ENCODE measurements around the gene NTMT1. TPM values are rescaled to one million over a fixed set of nuclear protein-coding genes. Genes with fewer than 3 reads are reported as not detected.

Gene NTMT1
- total RNA-seq, 4 donors from 2014 or later = 19.6 to 28.4 (median 22.6) TPM

DNA sequence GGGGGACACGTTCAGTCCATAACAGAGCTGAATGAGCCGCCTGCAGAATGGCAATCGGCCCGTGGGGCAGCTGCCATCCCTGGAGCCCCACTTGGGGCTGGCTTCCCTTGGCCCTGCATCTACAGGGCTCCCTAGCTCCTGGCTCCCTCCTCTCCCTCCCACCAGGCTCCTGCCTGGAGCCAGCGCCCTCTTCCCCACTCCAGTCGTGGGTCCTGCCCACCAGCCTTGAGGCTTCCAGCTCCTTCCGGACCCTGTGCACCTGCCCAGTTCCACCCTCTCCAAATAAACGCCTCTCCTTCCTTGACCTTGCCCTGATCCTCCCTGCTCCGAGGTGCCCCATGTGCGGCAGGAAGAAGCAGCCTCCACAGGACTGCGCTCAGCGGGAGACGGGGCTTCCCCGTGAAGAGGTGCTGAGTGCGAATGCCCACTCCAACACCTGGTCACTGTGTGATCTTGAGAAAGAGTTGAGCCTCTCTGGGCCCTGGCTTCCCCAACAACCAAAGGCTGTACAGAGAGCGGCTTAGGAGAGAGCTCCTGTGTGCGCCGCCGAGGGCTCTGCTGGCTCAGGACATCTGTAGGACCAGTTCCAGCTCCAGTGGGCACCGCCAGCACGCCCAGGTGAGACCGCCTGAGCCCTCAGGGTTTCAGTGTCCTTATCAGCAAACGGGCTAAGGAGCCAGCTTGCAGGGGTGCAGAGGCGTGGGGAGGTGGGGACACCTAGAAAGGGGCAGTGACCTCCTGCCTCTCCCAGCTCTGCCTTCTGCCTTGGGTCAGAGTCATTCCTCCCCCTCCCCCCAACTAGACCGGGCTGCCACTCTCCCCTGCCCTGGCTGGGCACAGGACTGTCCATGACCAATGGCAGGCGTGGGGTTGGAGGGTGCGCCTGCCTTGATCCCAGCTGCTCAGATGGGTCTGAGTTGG lies 17.1 kb upstream of the NTMT1 start:
- no peaks in the 10 kb centered on the region for H3K36me3 ChIP-seq
- 90 to 91% methylated on average over 19 to 27 of the region's 27 CpGs for WGBS, 2 donors
- peaks cover 14 to 49% of the 10 kb centered on the region in 2 donors for H3K4me1 ChIP-seq
- no peaks in the 10 kb centered on the region for H3K9me3 ChIP-seq
- peak overlapping the region; percentile 60 to 86 (median 78) for H3K27ac ChIP-seq
- TF ChIP-seq, protein P1, sequence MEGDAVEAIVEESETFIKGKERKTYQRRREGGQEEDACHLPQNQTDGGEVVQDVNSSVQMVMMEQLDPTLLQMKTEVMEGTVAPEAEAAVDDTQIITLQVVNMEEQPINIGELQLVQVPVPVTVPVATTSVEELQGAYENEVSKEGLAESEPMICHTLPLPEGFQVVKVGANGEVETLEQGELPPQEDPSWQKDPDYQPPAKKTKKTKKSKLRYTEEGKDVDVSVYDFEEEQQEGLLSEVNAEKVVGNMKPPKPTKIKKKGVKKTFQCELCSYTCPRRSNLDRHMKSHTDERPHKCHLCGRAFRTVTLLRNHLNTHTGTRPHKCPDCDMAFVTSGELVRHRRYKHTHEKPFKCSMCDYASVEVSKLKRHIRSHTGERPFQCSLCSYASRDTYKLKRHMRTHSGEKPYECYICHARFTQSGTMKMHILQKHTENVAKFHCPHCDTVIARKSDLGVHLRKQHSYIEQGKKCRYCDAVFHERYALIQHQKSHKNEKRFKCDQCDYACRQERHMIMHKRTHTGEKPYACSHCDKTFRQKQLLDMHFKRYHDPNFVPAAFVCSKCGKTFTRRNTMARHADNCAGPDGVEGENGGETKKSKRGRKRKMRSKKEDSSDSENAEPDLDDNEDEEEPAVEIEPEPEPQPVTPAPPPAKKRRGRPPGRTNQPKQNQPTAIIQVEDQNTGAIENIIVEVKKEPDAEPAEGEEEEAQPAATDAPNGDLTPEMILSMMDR (IDR thresholded peaks at IDR 0.05) = no peak
- TF ChIP-seq POLR2A (IDR thresholded peaks at IDR 0.05) = no peak
- no peak overlapping the region for H3K4me3 ChIP-seq (replicated peaks in 1 of 3)
- DNase-seq = peak in 1 of 2 donors; percentile 38
- intact Hi-C loops (cut with DNase I) = no loop called here
- H3K27me3 ChIP-seq = no peaks in the 10 kb centered on the region

DNA sequence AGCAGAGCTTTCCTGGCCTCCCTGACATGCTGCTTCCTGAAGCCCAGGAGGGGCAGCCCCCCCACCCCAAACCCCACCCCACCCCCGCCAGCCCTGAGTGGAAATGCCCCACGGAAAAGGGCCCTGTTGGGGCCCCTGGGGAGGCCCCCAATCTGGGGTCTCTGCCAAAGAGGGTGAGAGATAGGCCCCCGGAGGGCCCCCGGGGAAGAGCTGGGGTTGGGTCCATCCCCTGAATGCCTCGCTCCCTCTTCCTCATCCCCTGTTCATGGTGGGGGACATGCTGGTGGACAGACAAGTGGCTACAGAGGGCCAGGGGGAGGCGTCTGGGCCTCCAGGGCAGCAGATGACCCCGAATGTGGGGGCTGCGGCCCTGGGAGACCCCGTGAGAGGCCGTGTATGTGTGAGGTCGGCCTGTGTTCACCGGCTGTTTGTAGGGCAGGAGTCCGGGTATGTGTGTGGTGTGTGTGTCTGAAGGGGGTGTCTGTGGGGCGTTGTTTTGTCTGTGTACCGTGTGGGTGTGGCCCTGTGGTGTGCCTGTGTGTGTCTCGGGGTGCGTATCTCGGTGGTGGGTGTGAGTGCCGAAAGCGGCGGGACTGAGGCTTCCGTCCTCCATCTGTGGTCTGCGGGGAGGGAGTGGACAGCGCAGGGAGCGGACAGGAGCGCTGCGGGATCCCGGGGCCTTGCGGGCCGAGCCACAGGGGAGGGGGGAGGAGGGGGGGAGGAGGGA lies 16.3 kb upstream of the NTMT1 start:
- H3K9me3 ChIP-seq = no peaks in the 10 kb centered on the region
- DNase-seq = peak in 1 of 2 donors; percentile 32

DNA sequence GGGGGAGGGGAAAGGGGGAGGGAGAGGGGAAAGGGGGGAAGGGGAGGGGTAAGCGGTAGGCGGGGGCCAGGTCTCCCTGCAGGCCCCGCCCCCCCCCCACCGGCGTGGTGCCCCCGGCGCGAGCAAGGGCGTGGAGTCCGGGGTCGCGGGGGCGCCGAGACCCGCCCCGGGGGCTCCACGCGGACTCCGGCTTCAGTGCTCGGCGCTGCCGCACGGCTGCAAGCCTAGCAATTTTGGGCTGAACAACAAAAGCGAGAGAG lies 15.8 kb upstream of the NTMT1 start:
- 0% methylated on average over 1 to 6 of the region's 24 CpGs for whole genome bisulfite sequencing, 2 donors
- DNase-seq = no peak
- intact Hi-C loops (cut with DNase I) = loop anchor here (5.0 kb wide), 3 partner anchors 288 to 473 kb away; no protein-coding TSS in a partner anchor

More for the DNA sequence above, 16.3 kb upstream of the NTMT1 start:
- TF ChIP-seq POLR2A (IDR thresholded peaks at IDR 0.05) = no peak
- TF ChIP-seq, protein P1 (IDR thresholded peaks at IDR 0.05) = no peak
- Histone ChIP-seq H3K27me3 (no peaks in the 10 kb centered on the region), H3K27ac (peak overlapping the region; percentile 64 to 86 (median 78)), H3K4me3 (replicated peaks in 1 of 3) (peak overlapping the region in 1 of 3 donors; percentile 54), H3K4me1 (peaks cover 14 to 53% of the 10 kb centered on the region in 2 donors), H3K36me3 (no peaks in the 10 kb centered on the region)
- intact Hi-C loops (cut with DNase I) = loop anchor here (5.0 kb wide), 3 partner anchors 287 to 472 kb away; no protein-coding TSS in a partner anchor
- WGBS, 2 donors = 23 to 30% methylated on average over 8 to 27 of the region's 30 CpGs

GRCh38 chr9:129610473-129611306 lies 15.3 kb upstream of the NTMT1 start:
- intact Hi-C loops (cut with DNase I) = loop anchor here (5.0 kb wide), 3 partner anchors 288 to 473 kb away; no protein-coding TSS in a partner anchor
- H3K4me1 ChIP-seq = peaks cover 14 to 53% of the 10 kb centered on the region in 2 donors
- peak overlapping the region in 2 of 3 donors; percentile 54 to 66 for H3K4me3 ChIP-seq (replicated peaks in 1 of 3)
- TF ChIP-seq, protein P1 (IDR thresholded peaks at IDR 0.05) = peak; percentile 36 to 99 (median 94)
- TF ChIP-seq POLR2A (IDR thresholded peaks at IDR 0.05) = peak in 1 of 2 donors; percentile 10
- DNase-seq = peak; percentile 74 to 77
- H3K27me3 ChIP-seq = no peaks in the 10 kb centered on the region
- peak overlapping the region; percentile 78 to 86 (median 78) for H3K27ac ChIP-seq
- H3K9me3 ChIP-seq = no peaks in the 10 kb centered on the region
- WGBS, 2 donors = 1% methylated on average over 13 to 31 of the region's 66 CpGs
- no peaks in the 10 kb centered on the region for H3K36me3 ChIP-seq

More for the DNA sequence above, 15.8 kb upstream of the NTMT1 start:
- H3K27ac ChIP-seq = peak overlapping the region; percentile 78 to 86 (median 78)
- H3K4me3 ChIP-seq (replicated peaks in 1 of 3) = peak overlapping the region in 2 of 3 donors; percentile 54 to 66
- peaks cover 14 to 53% of the 10 kb centered on the region in 2 donors for H3K4me1 ChIP-seq
- H3K36me3 ChIP-seq = no peaks in the 10 kb centered on the region
- TF ChIP-seq POLR2A (IDR thresholded peaks at IDR 0.05) = no peak
- TF ChIP-seq, protein P1 (IDR thresholded peaks at IDR 0.05) = no peak
- no peaks in the 10 kb centered on the region for H3K9me3 ChIP-seq
- H3K27me3 ChIP-seq = no peaks in the 10 kb centered on the region

All from thyroid gland (tissue), 4 donors.